GM12874 (cell line): Measurements from ENCODE around the gene CLK3.

Experiments used
- TF ChIP-seq, protein P1 (sequence below): IDR thresholded peaks from 2 replicates; pipeline ENCODE4 v1.5.1; 2011; ENCODE audit warnings: low read depth, mild to moderate bottlenecking, control low read depth, low read length, moderate library complexity; ENCODE audit not compliant: insufficient read depth

The CLK3 gene

DNA sequence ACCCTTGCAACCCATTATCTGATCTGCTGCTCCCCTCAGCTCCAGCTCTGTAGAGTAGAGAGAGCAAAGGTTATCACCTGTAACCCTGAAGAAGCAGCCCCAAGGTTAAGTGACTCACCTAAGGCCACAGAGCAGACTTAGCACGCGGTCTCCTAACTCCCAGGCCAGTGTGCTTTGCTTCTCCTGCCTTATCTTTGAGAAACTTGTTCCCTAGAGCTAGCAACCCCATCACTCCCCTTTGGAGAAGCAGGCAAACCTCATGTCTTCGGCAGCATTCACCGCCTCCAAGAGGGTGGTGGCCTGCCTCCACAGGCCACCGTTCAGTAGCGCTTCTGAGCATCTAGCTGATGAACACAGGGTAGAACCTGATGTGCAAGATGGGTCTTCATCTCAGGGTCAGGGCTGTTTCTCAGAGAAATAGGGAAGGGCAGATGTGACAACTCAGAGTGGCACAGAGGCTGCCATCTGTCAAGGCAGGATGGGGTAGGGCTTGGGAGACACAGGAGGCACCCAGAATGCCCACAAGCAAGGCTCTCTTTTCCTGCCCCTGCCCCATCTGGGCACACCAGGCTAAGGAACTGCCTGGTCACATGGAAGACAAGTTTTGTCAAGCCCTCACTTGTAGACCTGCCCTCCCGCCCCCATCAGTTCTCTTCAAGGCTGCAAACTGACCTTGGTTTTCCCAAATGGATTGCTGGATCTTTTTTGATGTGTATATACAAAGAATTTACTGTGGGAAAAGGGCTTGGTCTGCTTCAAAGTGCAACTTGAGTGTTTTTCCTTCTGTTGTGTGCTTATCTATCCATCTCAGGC lies 34.9 kb upstream of the CLK3 start:
- TF ChIP-seq, protein P1, sequence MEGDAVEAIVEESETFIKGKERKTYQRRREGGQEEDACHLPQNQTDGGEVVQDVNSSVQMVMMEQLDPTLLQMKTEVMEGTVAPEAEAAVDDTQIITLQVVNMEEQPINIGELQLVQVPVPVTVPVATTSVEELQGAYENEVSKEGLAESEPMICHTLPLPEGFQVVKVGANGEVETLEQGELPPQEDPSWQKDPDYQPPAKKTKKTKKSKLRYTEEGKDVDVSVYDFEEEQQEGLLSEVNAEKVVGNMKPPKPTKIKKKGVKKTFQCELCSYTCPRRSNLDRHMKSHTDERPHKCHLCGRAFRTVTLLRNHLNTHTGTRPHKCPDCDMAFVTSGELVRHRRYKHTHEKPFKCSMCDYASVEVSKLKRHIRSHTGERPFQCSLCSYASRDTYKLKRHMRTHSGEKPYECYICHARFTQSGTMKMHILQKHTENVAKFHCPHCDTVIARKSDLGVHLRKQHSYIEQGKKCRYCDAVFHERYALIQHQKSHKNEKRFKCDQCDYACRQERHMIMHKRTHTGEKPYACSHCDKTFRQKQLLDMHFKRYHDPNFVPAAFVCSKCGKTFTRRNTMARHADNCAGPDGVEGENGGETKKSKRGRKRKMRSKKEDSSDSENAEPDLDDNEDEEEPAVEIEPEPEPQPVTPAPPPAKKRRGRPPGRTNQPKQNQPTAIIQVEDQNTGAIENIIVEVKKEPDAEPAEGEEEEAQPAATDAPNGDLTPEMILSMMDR = no peak

DNA sequence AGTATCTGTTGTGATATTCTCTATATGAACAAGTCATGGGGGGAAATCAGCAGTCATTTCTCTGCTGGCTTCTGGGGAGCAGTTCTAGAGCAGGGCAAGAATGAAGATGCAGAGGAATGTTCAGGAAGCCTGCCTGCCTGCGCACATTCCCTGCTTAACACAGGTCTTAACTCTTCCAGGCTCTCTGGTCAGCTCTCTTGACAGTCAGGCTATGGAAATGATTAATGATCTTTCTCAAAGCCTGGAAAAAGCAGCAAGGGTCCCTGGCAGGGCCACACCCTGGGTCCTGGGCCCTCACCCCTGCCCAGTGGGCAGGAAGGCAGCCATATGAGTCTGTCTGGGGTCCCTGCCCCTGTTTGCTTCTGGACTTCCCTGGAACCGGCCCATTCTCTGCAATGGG lies 31.4 kb upstream of the CLK3 start:
- TF ChIP-seq, protein P1 = no peak

DNA sequence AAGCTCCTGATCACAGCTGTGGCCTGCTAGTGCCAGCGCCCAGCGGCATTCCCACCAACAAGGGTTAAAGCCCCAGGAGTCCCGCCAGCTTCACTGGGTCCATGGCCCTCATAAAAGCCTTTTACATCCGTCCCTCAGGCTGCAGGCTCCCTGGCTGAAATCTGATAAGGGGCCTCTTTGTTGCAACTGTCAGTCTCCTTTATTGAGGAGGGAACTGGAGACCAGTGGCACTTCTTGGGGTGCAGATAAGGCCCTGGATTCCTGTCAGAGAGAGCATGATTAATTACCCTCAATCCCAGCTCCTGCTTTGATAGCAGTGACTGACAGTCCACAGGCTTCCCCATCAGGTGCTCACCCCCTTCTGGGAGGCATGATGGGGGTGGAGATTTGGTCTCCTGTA lies 30.9 kb upstream of the CLK3 start:
- TF ChIP-seq, protein P1 = no peak

DNA sequence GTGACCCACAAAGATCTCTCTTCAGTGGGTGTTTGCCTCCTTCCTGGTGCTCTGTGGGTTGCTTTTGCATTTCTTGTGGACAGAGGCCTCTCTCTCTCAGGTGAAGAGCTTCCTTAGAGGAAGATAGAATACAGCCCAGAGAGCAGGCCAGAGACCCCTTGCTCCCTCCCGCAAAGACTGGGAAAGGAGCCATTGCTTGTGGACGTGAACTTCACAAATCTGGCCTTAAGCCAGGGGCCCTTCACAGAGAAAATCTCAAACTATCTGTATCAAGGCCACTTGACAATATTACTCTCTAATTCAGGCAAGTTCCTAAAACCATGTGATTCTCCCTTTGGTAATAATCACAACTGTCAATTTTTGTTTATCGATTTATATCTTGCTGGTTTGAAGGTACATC lies 30.4 kb upstream of the CLK3 start:
- TF ChIP-seq, protein P1 = no peak

DNA sequence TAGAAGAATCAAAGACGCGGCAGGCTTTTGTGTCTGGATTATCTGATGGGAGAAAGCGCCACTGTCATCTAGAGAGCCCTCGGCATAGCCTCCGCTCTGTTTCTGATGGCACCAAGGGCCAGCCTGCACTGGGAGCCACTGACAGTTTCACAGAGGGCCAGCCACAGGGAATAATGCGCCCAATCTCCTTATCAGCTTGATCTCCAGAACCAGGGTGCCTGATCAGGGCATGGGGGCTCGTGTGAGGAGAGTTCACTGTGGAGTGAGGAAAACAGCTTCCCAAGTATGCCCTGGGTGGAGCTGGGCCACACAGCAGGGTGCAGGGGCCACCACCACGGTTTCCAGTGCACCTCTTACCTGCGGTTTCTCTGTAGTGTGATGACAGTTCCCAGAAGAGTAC lies 29.8 kb upstream of the CLK3 start:
- TF ChIP-seq, protein P1 = no peak

DNA sequence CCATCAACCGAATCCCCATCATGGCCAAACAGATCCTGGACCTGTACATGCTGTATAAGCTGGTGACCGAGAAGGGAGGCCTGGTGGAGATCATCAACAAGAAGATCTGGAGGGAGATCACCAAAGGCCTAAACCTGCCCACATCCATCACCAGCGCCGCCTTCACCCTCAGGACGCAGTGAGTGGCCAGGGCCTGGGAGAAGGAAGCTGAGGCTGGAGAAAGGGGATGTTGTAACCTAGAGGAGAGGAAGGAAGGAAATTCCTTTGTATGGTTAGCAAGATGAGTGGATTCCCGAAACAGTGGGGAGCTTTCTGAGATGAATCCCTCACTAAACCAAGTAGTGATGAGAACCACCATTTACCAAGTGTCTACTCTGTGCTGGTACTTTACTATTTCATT lies 25.8 kb upstream of the CLK3 start:
- TF ChIP-seq, protein P1 = no peak

DNA sequence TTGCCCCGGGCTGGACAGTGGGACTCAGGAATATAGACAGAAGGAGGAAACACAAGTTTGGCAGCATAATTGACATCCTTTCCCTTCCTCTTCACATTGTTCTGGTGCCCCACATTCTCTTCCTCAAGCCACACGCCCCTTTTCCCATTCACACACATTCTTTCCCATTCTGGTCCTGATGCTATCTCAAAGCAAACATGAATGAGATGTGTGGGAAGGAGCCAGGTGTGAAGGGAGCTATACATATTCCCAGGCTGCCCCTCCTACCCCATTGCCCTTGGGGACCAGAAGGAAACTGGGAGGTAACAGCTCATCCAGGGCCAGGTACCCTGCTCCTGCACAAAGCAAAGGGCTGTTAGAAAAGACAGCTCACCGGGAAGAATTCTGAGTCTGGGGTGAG lies 23.4 kb upstream of the CLK3 start:
- TF ChIP-seq, protein P1 = no peak
